ENCODE measurements around the gene CYBRD1.

The CYBRD1 gene

GRCh38 chr2:171592036-171592555 is 69.8 kb downstream of the CYBRD1 start:
- DNase-seq (ENCODE audit: insufficient read length, low spot score) (no peak), FAIRE-seq (no peak)
- TF ChIP-seq CTCF (IDR thresholded peaks at IDR 0.05; ENCODE audit: insufficient read depth, missing control alignments), result no peak

GRCh38 chr2:171595456-171595855 is 73.2 kb downstream of the CYBRD1 start:
- no peak for DNase-seq (ENCODE audit: insufficient read length, low spot score)
- no peak for FAIRE-seq
- no peak for TF ChIP-seq CTCF (IDR thresholded peaks at IDR 0.05; ENCODE audit: insufficient read depth, missing control alignments)

- no peak for TF ChIP-seq CTCF (IDR thresholded peaks at IDR 0.05; ENCODE audit: insufficient read depth, missing control alignments)
- DNase-seq (ENCODE audit: insufficient read length, low spot score), result no peak
- no peak for FAIRE-seq
Measured at GRCh38 chr2:171595896-171596295, 73.6 kb downstream of the CYBRD1 start.

- peak; percentile 86 for TF ChIP-seq CTCF (IDR thresholded peaks at IDR 0.05; ENCODE audit: insufficient read depth, missing control alignments)
- DNase-seq (ENCODE audit: insufficient read length, low spot score), result peak; percentile 51
- FAIRE-seq, result peak; percentile 76
Measured at GRCh38 chr2:171598713-171599319, 76.5 kb downstream of the CYBRD1 start.

- no peak for TF ChIP-seq CTCF (IDR thresholded peaks at IDR 0.05; ENCODE audit: insufficient read depth, missing control alignments)
- FAIRE-seq, result no peak
- no peak for DNase-seq (ENCODE audit: insufficient read length, low spot score)
Measured at GRCh38 chr2:171600126-171600525, 77.9 kb downstream of the CYBRD1 start.

GRCh38 chr2:171602352-171602751 is 80.1 kb downstream of the CYBRD1 start:
- TF ChIP-seq CTCF (IDR thresholded peaks at IDR 0.05; ENCODE audit: insufficient read depth, missing control alignments), result no peak
- DNase-seq (ENCODE audit: insufficient read length, low spot score), result no peak
- FAIRE-seq, result no peak
